Activated T-cell treated with anti-CD3 and anti-CD28 coated beads, Interleukin-2, amount 50 U/mL, for 48 hours (primary cell): ENCODE measurements around the gene CSAD.

Experiments
- DNase-seq, 2 experiments: peaks; one replicate each; pipeline ENCODE4 v3.0.0-alpha.2; 2020

CSAD gene, protein sequence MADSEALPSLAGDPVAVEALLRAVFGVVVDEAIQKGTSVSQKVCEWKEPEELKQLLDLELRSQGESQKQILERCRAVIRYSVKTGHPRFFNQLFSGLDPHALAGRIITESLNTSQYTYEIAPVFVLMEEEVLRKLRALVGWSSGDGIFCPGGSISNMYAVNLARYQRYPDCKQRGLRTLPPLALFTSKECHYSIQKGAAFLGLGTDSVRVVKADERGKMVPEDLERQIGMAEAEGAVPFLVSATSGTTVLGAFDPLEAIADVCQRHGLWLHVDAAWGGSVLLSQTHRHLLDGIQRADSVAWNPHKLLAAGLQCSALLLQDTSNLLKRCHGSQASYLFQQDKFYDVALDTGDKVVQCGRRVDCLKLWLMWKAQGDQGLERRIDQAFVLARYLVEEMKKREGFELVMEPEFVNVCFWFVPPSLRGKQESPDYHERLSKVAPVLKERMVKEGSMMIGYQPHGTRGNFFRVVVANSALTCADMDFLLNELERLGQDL

DNA sequence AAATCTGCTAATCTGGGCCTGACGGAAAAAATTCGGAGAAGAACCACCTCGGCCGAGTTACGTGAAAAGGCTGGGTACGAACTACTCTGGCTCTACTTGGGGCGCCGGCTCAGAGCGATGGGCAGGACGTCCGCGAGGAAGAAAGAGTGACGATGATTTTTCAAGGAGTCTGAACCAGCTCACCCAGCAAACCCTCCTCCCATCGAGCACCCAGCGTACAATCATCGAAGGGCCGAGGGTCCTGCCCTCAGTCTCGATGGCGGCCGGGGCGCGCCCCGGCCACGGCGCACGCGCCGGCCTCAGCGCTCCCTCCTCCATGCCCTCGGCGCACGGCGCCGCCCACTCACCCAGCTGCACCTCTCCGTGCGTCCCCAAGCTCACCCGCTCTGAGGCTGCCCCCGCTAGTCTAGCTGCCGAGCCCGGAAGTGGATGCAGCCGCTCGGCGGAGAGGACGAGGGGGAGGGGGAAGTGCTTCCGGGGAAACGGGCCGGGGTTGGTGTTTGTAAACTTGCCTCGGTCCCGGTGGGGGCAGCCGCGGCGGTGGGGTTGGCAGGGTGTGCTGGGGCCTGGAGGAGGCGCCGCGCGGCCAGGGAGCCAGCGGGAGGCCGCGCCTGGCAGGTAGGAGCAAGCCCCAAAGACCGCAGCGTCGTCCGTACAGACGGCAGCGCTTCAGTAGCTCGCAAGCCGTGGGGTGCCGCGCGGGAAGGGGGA lies at the start of gene CSAD, which contains the start of gene ZNF740:
Gene CSAD (minus strand): TSS at position 706 of the 711 bp plus-strand sequence. CDS start 7,455 bp downstream, outside the sequence.
Gene ZNF740 (plus strand): TSS at position 503 of the 711 bp plus-strand sequence. CDS start 1,262 bp downstream, outside the sequence.
- peak; percentile 97 to 98 for DNase-seq

DNA sequence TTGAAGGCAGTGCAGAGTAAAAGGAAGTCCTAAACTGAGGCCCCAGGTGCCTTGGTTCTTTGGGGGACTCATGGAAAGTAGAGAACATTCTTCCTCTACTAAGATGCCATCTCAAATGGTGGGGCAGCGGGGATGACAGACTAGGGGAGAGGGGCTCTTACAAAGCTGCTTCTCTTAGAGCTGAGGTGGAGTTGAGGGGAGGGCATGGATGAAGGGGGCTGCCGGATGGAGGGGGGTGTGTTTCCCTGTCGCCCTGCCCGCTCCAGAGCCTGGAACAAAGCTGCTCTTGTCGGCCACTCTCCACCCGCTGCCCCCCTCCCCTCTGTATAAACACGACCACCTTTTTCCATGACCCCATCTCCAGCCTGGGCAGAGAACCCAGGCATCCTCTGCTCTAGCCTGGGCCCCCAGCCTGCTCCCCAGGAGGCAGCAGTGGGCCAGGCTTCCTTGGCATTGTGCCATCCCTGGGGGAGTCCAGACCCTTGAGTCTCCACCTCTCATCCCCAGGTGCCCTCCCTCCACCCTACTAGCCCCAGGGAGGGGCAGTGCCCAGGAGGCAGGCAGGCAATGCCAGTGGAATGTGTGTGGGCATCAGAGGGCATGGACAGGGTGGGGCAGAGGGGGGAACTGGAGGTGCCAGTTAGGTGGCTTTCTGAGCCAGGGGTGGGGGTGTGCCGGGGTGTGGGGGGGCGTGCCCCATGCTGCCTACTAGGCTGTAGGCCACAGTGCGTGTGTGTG lies 49.6 kb upstream of the CSAD start:
- peak in 1 of 2 experiments; percentile 17 for DNase-seq

DNA sequence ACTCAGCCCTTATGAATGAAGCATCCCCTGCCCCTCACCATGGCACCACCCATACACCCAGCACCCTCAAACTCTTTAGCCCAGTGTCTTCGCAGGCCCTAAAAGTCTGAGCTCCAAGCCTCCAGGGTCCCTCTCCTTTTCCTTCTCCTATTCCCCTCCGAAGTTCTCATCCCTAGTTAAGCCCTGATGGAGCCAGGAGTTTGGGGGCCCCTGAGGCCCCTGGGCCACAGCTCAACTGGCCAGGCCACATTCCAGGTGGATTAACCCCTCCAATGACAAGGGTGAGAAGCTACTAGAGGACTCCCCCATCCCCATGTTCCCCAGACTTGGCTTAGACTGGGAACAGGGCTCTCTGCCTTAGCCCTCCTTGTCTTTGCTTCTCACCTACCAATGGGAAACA lies 48.7 kb upstream of the CSAD start:
- DNase-seq = no peak

DNA sequence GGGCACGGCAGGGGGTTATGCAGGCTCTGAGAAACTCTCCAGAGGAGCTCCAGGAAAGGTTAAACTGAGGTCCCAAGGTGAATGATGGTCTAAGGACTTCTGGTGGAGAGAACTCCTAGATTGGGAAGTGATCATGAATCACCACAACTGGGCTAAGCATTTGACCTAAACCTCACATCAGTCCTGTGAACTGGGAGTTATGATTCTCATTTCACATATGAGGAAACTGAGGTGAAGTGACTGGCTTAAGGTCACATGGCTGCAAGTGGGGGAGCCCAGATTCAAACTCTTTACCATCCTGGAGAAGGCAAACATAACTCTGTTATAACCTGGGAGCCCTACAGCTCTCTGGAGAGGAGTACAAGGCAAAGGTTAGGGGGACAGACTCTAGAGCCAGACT lies 47.1 kb upstream of the CSAD start:
- no peak for DNase-seq

DNA sequence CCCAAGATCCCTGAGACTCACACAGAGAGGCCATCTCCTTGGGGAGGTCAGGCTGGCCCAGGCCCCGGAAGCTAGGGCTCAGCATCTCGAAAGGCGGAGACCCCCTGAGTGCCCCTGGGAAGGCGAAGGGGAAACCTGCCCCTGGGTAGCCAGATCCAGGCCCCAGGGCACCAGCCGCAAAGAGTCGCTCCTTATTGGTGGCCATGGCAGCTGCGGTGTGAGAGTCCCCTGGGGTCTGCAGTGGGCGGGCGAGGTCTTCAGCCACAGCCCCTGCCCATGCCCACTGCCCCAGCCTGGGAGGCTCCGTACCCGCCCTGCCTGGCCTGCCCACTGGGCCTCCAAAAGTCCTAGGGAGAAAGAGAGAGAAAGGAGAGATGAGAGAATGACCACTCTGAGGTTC lies 46.6 kb upstream of the CSAD start:
- DNase-seq = no peak

DNA sequence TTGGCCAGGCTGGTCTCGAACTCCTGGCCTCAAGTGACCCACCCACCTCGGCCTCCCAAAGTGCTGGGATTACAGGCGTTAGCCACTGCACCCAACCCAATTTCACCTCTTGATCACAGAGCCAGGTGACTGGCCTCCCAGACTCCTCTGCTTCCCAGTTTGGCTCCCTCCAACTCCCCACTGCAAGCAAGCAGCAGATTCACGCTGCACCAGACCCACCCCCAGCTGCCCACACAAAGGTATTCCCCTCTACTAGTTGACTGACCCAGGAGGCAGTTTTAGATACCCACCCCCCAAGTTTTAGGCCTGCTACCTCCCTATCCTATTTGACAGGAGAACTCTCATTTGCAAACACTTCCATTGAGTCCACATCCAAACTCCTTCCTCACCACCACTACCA lies 46.1 kb upstream of the CSAD start:
- no peak for DNase-seq

DNA sequence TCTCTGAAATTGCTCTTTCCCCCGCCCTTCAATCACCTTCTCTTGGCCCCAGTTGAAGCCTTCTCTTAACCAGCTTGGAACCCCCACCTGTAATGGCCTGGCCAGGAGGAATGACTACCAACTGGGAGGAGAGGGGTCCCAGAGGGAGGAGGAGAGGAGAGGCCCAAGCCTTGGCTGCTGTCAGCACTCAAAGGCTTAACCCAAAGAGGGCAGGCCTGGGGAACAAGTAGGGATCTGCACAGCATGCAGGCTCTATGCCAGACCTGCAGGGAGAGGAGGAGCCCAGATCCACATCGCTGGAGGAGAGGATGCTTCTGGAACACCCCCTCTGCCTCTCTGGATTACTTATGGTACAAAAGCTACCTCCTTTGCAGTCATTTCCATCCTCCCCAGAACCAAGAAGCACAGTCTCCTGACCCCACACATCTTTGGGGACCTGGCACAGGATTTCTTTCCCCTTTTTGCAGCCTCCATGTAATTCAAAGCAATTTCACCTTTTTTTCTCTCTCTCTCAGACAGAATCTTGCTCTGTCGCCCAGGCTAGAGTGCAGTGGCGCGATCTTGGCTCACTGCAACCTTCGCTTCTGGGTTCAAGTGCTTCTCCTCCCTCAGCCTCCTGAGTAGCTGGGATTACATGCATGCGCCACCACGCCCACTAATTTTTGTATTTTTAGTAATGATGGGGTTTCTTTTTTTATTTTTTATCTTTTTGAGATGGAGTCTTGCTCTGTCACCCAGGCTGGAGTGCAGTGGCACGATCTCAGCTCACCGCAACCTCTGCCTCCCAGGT lies 45.1 kb upstream of the CSAD start:
- DNase-seq = no peak

DNA sequence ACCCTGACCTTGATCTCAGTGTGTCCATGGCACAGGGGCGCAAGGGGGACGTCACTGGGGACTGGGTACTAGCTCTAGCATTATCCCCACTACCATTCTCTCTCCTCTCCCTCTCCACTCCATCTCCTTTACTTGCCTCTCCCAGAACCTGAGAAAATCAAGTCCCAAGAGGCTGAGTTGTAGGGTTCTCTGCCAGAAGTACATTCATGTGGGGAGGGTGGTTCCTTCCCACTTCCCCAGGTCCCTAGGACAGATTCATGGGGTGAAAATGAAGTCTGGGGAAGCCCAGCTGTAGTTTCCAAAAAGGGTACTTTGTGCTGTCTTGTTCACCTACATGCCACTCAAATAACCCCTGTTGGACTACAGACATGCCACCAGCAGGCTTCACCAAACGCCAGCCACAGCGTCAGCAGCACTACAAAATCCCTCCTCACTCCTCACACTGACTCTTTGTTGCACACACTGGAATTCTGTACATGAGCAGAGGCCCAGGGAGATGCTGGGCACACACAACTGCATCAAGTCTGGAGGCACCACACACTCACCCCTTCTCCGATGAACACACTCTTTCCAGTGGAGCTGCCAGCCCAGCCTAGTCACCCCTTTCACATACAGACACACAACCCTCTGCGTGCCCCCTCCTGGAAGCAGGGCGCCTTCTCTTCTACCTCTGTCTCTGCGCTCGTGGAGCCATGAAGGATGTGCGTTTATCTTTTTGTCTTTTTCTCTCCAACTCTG lies 44.3 kb upstream of the CSAD start:
- peak; percentile 24 to 31 for DNase-seq

DNA sequence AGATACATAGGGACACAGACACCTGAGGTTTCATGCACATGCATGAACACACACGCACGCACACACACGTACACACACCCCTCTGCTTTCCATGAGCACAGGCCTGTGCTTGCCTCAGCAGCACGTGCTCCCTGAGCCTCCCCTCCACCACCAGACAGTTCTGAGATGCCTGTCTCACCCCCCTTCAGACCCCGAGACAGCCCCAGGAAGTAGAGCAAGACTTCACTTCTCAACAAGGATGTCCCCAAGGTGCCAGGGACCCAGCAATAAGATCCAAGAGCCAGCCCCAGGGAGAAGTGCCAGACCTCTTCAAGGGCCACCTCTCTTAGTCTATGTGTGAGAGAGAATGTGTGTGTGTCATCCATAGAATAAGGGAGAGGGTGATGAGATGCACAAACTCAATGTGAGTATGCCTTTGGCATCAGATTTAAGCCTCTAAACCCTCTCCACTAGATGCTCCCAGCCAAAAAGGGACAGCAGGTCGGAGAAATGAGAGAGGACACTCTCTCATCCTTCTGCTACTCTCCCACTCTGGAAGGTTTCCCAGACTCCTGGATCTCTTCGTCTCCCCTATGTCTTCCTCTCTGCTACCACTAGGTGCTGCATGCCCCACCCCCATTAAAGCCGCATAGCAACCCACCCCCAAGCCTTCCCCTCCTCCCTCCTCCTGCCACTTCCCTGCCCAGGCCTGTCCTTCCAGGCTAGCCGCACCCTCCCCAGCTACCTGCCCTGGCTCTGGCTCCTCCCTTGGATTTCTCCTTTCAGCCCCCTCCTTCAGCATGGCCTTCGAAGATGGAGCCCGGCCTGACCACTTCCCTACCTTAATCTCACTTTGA lies 43.6 kb upstream of the CSAD start:
- DNase-seq = peak; percentile 39 to 43

DNA sequence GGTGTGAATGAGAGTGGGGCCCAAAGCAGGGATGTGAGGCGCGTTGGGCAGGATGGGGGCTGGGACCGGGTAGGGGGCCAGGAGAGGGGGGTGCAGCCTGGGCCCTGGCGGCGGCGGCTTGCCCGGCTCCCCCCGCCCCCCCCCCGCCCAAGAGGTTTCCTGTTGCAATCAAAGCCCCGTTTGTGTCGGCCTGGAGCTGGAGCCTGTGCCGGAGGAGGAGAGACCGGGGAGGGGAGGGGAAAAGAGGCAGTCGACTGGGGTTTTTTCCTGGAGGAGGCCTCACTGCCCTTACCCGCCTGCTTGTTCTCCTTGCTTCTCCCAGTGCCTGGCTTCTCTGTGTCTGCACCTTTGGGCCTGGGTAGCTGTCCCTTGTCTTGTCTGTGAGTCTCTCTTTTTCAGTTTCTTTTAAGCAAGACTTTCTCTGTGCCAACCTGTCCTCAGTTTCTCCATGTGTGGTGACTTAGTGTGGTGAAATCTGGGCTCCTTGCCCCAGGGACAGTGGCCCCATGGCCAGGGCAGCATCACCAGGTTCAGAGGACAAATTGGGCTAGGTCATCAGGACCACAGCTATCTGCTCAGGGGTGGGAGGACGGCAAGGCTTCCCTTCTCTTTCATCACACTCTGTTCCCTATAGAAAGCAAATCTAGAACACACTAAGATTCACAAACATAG lies 42.8 kb upstream of the CSAD start:
- DNase-seq = peak; percentile 35 to 47

DNA sequence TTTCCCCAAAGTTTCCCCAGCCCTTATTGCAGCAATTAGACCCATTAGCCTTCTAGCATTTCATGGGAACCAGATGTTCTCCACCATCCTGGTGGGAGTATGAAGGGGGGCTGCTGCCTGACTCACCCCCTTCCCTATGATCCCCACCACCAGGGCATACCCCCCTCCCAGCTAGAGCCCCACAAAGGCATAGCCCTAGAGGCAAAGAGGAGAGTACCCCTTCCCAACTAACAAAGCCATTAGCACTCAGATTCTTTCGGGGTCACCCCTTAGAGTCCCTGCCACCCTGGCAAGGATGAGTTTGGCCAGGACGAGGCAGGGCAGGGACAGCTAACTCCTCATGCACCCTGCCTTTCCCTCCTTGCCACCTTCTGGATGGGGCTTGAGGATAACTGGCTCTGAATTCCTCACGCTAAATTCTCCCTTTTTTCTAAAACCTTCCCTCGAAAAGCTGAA lies 42.1 kb upstream of the CSAD start:
- DNase-seq = peak in 1 of 2 experiments; percentile 26

DNA sequence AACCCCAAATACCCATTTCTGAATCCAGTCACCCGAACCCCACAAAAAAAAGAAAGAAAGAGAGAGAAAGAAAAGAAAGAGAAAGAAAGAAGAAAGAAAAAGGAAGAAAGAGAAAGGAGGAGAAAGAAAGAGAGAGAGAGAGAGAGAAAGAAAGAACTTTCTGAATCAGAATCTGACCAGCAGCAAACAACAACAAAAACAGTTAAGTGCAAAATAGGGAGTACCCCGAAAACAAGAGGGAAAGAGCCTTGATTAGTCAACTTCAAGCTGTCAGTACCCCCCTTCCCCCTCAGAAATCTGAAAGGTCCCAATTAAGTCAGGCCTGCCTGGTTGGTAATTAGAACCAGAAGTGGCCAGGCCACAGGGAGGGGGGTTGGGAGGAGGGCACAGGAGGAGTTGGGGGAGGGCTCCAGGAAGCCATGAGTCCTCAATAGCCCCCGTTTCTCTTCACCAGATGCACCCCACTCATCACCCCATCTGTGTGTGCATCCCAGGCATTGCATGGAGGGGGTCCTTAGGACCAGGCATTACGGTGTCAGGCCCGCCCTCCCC lies 41.5 kb upstream of the CSAD start:
- peak in 1 of 2 experiments; percentile 33 for DNase-seq

DNA sequence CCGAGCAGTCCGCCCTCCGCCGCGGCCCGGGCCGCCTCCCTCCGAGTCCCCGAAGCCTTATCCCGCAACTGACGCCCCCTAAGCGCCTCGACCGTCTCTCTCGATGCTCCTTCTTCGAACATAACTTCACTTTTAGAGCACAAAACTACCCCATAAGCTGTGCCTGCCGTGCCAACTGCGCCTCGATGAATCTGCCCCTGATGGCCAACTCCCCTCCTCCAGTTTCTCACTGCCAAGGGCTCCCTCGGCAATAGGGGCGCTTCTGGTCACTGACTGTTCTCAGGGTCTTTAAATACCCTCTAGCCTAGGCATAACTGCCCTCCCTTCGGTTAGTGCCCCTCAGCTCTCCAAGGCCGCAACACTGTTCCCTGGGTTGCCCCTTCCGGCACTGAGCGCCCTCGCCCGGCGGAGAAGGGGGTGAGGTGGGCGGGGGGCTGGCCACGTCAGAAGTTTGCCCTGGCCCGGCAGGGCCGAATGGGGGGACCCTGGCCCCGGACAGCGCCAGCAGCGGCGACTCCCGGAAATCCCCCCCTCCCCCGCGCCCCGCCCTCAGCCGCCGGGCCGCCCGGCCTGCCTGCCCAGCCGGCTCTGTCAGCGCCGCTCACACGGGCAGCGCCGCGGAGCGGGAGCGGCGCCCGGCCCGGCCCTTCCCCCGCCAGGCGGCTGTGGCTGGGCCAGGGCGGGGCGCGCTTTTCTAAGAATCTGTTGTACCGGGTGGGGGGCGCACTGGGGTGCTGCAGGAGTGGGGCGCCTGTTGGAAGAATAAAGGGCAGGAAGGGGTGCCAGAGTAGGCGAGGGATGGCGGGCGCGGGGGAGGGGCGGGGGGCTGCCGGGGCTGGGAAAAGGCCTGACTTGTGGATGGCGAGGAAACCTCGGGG lies 40.7 kb upstream of the CSAD start:
- peak in 1 of 2 experiments; percentile 74 for DNase-seq

DNA sequence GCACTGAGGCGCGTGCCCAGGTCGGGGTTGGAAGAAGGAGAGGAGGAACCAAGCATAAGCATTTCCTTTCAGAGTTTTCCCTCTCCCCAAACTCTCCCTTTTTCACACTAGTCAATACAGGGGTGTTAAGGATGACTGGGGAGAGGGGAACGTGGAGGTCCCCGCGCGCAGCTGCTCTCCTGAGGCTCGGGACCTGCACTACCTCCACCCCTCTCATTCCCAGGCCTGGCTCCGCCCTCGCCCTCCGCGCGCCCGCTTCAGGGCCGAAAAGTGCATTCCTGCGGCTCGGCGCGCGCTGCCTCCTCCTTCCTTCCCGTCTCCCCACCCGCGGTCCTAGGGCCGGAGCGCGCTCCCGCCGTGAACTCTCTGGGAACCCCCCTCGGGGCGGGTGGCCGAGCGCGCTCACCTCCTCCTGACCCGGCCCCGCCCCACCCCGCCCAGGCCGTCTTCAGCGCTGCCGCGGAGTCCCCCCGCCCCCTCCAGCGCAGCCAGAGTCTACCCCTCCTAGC lies 40.0 kb upstream of the CSAD start:
- DNase-seq = peak; percentile 87 to 89

DNA sequence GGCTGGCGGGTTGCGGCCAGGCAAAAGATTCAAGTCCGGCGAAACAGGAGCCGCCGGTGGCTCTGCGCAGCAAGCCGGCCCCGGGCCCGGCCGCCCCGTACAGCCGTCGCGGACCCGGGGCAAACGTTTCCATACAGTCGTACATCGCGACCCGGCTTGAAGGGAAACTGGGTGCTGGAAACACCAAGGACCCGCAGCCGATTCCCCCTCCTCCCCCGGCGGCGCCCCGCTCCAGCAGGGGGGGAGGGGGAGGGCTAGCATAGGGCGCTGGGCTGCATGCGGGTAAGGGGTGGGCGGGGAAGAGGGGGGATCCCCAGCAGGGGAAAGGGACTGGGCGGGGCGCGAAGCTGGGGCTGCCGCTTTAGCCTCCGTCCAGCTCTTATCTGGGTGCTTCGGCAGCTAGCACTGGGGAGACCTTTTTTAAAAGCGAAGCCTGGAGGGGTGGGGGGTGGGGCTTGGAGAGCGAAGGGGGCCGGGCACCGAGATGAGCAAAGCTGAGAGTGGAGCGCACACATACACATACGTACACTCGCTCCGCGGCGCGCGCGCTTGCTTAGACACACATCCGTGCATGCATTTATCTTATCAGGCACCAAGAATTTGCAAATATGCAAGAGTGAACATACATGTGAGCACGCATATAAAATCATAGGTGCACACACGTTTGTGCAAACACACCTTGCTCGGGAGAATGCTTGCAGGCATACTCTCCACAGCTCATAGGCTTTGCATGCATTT lies 39.4 kb upstream of the CSAD start:
- DNase-seq = peak; percentile 87 to 89

DNA sequence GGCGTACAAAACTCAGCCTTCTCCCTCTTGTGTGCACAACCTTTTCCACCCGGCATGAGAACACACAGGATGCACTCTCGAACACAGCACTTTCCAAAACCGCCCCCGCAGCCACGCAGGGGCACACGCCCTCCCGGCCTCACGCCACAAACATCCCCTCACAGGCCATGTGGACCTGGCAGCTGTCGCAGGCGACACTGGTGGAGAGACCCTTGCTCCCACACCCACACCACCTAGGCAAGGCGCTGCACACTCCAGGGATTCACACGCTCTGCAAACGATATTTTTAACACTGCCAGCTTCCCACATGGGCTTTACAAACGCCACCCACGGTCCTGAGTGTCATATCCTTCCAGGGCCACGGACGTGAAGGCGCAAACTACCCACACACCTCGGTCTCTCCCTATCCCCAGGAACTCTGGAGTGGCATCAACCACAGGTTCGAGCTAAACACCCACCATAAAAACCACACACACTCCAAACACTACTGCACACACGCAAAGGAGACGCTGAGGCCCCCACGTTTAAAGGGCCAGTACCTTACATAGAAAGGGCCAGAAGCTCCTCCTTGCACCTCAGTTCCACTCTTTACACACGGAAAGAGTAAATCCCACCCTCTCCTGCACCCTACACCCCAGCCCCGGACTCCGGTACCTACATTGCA lies 38.7 kb upstream of the CSAD start:
- DNase-seq = peak; percentile 81 to 83
